SU-DHL-6 (cell line): Measurements from ENCODE around the gene NADK2.

Experiments used
- H2AFZ ChIP-seq: fragments of 200-600 bp; sonication (generic); 2 replicates; pipeline ENCODE4 v1.6.1; 2014; ENCODE audit warnings: low read depth, mild to moderate bottlenecking, moderate library complexity, mixed read lengths, antibody characterized with exemption, low read length; ENCODE audit not compliant: severe bottlenecking
- H3F3A ChIP-seq: fragments of 200-600 bp; shearing (Covaris generic); 2 replicates; pipeline ENCODE4 v1.6.0; 2016; ENCODE audit warnings: antibody characterized with exemption, mild to moderate bottlenecking; ENCODE audit not compliant: insufficient read depth
- H3K27ac ChIP-seq: fragments of 200-600 bp; sonication (generic); 2 replicates; pipeline ENCODE4 v1.5.1; 2016; ENCODE audit warnings: low read depth, mild to moderate bottlenecking, low read length, moderate library complexity, mixed read lengths
- H3K27me3 ChIP-seq: fragments of 200-600 bp; sonication (generic), shearing (Covaris generic); 2 replicates; pipeline ENCODE4 v1.6.0; 2014; ENCODE audit warnings: mild to moderate bottlenecking, low read length
- H3K36me3 ChIP-seq: fragments of 200-600 bp; sonication (generic); 2 replicates; pipeline ENCODE4 v1.6.1; 2014; ENCODE audit warnings: mild to moderate bottlenecking, low read length, mixed read lengths
- H3K4me2 ChIP-seq: fragments of 300-600, 200-600 bp; shearing (Covaris generic), sonication (generic); 2 replicates; pipeline ENCODE4 v1.6.0; 2014; ENCODE audit warnings: low read length, low read depth, mild to moderate bottlenecking; ENCODE audit not compliant: poor library complexity, severe bottlenecking
- H3K4me3 ChIP-seq: fragments of 200-600 bp; sonication (generic); 2 replicates; pipeline ENCODE4 v1.5.1; 2014; ENCODE audit warnings: antibody characterized with exemption, low read length, mild to moderate bottlenecking, mixed read lengths; ENCODE audit not compliant: insufficient read depth, poor library complexity, severe bottlenecking
- H3K79me2 ChIP-seq: fragments of 200-600 bp; sonication (generic); 2 replicates; pipeline ENCODE4 v1.6.1; 2014; ENCODE audit warnings: mild to moderate bottlenecking, low read length, moderate library complexity; ENCODE audit not compliant: insufficient read depth
- H3K9ac ChIP-seq: fragments of 200-600 bp; sonication (generic); 2 replicates; pipeline ENCODE4 v1.7.0; 2014; ENCODE audit warnings: mild to moderate bottlenecking, low read length
- H3K9me2 ChIP-seq: fragments of 200-600 bp; sonication (generic); replicated peaks from 2 replicates; pipeline ENCODE4 v1.6.1; 2014; ENCODE audit warnings: low read length; ENCODE audit not compliant: insufficient read depth
- H3K9me3 ChIP-seq: fragments of 200-600 bp; sonication (generic); 2 replicates; pipeline ENCODE4 v1.6.1; 2014; ENCODE audit warnings: low read length, mixed read lengths; ENCODE audit not compliant: insufficient read depth
- H4K20me1 ChIP-seq: fragments of 200-600 bp; sonication (generic); 2 replicates; pipeline ENCODE4 v1.6.1; 2014; ENCODE audit warnings: low read depth, mild to moderate bottlenecking, antibody characterized with exemption, low read length, moderate library complexity, mixed read lengths
- EZH2phosphoT487 ChIP-seq: fragments of 200-600 bp; sonication (generic), shearing (Covaris generic); conservative IDR thresholded peaks from 2 replicates; pipeline ENCODE4 v1.6.1; 2018; ENCODE audit warnings: mild to moderate bottlenecking, antibody characterized with exemption, low read length, moderate library complexity, mixed read lengths
- TF ChIP-seq, protein P1 (sequence below): fragments of 200-600 bp; sonication (generic); IDR thresholded peaks from one replicate; pipeline ENCODE4 v1.5.1; 2017; ENCODE audit warnings: antibody characterized with exemption, mild to moderate bottlenecking, low read length, moderate library complexity; ENCODE audit not compliant: insufficient read depth, poor library complexity, severe bottlenecking

The NADK2 gene

DNA sequence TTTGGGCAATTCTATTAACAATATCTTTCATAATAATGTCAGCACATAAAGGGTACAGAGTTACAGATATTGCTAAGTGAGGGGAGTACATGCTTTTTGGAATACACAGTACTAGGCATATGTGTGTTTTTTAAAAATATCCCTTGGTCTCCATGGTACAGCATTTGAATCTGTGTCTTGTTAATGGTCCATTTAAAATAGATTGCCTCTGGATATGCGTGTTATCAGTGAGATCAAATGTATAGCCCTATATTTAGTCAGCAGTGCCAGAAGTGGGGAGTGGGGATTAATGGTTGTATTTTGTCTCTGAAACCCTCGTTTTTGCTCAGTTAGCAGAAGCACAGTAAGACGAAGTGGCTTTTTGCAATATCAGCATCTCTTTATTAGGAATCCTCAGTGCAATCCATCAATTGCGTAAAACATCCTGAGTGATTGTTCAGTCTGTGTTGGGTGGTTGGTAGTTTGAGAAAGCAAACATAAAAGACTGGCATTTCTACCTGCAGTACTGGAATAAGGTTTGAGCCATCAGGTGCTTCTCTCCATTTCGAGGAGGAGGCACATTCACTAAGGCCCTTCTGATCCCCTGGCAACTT, 70.8 kb downstream of the NADK2 start:
- Histone ChIP-seq H3K4me2 (no peak overlapping the region), H3K9me2 (no peaks in the 10 kb centered on the region), H3K79me2 (0 out of 2 replicates have a peak, but pooled peaks cover 4% of the 10 kb centered on the region), H3K27ac (no peak overlapping the region), H3F3A (0 out of 2 replicates have a peak, but pooled peaks cover 6% of the 10 kb centered on the region), H2AFZ (no peak overlapping the region), H3K27me3 (no peaks in the 10 kb centered on the region), H3K9ac (no peak overlapping the region), H3K4me3 (no peak overlapping the region), H3K36me3 (peaks cover 52% of the 10 kb centered on the region), H3K9me3 (no peaks in the 10 kb centered on the region), H4K20me1 (no peaks in the 10 kb centered on the region)
- TF ChIP-seq, protein P1, sequence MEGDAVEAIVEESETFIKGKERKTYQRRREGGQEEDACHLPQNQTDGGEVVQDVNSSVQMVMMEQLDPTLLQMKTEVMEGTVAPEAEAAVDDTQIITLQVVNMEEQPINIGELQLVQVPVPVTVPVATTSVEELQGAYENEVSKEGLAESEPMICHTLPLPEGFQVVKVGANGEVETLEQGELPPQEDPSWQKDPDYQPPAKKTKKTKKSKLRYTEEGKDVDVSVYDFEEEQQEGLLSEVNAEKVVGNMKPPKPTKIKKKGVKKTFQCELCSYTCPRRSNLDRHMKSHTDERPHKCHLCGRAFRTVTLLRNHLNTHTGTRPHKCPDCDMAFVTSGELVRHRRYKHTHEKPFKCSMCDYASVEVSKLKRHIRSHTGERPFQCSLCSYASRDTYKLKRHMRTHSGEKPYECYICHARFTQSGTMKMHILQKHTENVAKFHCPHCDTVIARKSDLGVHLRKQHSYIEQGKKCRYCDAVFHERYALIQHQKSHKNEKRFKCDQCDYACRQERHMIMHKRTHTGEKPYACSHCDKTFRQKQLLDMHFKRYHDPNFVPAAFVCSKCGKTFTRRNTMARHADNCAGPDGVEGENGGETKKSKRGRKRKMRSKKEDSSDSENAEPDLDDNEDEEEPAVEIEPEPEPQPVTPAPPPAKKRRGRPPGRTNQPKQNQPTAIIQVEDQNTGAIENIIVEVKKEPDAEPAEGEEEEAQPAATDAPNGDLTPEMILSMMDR = no peak
- no peak for TF ChIP-seq EZH2phosphoT487

DNA sequence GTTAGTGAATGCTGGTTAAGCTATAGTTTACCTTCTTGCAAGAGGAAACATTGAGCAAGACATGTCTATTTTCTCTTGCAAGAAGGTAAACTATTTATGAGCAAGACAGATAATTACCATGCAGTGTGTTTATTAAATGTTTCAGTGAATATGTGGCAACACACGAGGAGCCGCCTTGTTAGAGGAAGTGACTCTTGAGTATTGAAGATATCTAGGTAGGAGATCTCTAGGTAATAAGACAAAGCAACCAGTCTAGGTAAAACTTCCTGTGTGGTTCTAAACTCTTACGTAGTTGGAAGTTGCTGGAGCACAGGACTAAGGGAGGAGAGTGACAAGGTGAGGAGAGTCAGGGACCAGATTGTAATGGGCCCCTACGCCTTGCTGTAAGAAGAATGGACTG, 73.0 kb downstream of the NADK2 start:
- H3K27ac ChIP-seq = no peak overlapping the region
- H3K36me3 ChIP-seq = peaks cover 53% of the 10 kb centered on the region; the same call in 1 of the 2 replicates

DNA sequence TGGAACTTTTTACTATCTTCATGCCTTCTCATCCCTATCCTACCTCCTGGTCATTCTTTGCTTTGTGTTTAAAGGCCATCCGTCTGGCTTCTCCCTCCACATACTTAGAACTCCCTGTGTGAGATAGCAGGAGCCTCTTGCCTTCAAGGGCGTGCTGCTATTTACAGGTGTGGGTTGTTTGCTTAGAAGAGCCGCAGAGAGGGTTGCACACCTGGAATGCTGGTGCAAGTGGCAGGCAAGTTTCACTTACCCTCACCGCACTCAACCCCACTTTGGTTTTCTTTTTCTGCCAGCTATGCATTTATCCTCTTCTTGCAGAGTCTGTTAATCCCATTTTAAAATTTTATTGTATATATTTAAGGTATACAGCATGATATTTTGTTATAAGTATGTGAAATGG, 77.3 kb downstream of the NADK2 start:
- Histone ChIP-seq H3K9me2 (no peaks in the 10 kb centered on the region), H3K27me3 (no peaks in the 10 kb centered on the region), H3K36me3 (peaks cover 39% of the 10 kb centered on the region; the same call in 1 of the 2 replicates), H3F3A (no peaks in the 10 kb centered on the region), H3K79me2 (peaks cover 57% of the 10 kb centered on the region), H3K4me2 (no peak overlapping the region), H3K4me3 (no peak overlapping the region), H2AFZ (no peak overlapping the region), H3K27ac (no peak overlapping the region), H3K9me3 (no peaks in the 10 kb centered on the region), H4K20me1 (peaks cover 8% of the 10 kb centered on the region; the same call in 1 of the 2 replicates), H3K9ac (no peak overlapping the region)
- TF ChIP-seq, protein P1 = no peak
- no peak for TF ChIP-seq EZH2phosphoT487

More for the DNA sequence above, 73.0 kb downstream of the NADK2 start:
- H2AFZ ChIP-seq = no peak overlapping the region
- peaks cover 8% of the 10 kb centered on the region; the same call in 1 of the 2 replicates for H4K20me1 ChIP-seq
- no peaks in the 10 kb centered on the region for H3F3A ChIP-seq
- H3K4me3 ChIP-seq = no peak overlapping the region
- no peaks in the 10 kb centered on the region for H3K27me3 ChIP-seq
- no peaks in the 10 kb centered on the region for H3K9me3 ChIP-seq
- no peaks in the 10 kb centered on the region for H3K9me2 ChIP-seq
- H3K9ac ChIP-seq = no peak overlapping the region
- no peak overlapping the region for H3K4me2 ChIP-seq
- no peak for TF ChIP-seq EZH2phosphoT487
- TF ChIP-seq, protein P1 = no peak
- peaks cover 24% of the 10 kb centered on the region; the same call in 1 of the 2 replicates for H3K79me2 ChIP-seq
